H54 (cell line): Measurements from ENCODE around the gene UGGT2.

ENCODE experiments used
- DNase-seq: peaks from one replicate; pipeline ENCODE4 v3.0.0; 2011; ENCODE audit warnings: low spot score, mixed read lengths; ENCODE audit not compliant: insufficient read length
- FAIRE-seq: peaks from 3 replicates; lab custom pipeline; 2011; peaks lifted over from hg19 to GRCh38; lab: Jason Lieb, UNC
- POLR2A ChIP-seq: IDR thresholded peaks from 2 replicates; pipeline ENCODE4 v1.6.1; 2011; ENCODE audit warnings: low read depth, mild to moderate bottlenecking, low read length

UGGT2 gene

GRCh38 chr13:95924389-95924994 is 128.7 kb downstream of the UGGT2 start:
- no peak for TF ChIP-seq POLR2A
- DNase-seq = peak; percentile 66
- FAIRE-seq = peak; percentile 99

GRCh38 chr13:95921485-95921884 is 131.7 kb downstream of the UGGT2 start:
- FAIRE-seq = peak; percentile 53
- DNase-seq = no peak
- TF ChIP-seq POLR2A = no peak

- no peak for DNase-seq
- FAIRE-seq = no peak
- TF ChIP-seq POLR2A = no peak
Measured at GRCh38 chr13:95920485-95920884, 132.7 kb downstream of the UGGT2 start.

GRCh38 chr13:95918860-95919259 is 134.3 kb downstream of the UGGT2 start:
- DNase-seq (no peak), FAIRE-seq (peak; percentile 38)
- TF ChIP-seq POLR2A = no peak

GRCh38 chr13:95914991-95915501 is 138.2 kb downstream of the UGGT2 start:
- no peak for DNase-seq
- peak; percentile 48 for FAIRE-seq
- TF ChIP-seq POLR2A = no peak

GRCh38 chr13:95906999-95907398 is 146.2 kb downstream of the UGGT2 start:
- DNase-seq (no peak), FAIRE-seq (no peak)
- TF ChIP-seq POLR2A = no peak

GRCh38 chr13:95903569-95903968 is 149.6 kb downstream of the UGGT2 start:
- DNase-seq (no peak), FAIRE-seq (no peak)
- no peak for TF ChIP-seq POLR2A

- TF ChIP-seq POLR2A = no peak
- no peak for FAIRE-seq
- DNase-seq = no peak
Measured at GRCh38 chr13:95902741-95903140, 150.5 kb downstream of the UGGT2 start.

- peak; percentile 78 for FAIRE-seq
- no peak for TF ChIP-seq POLR2A
- no peak for DNase-seq
Measured at GRCh38 chr13:95898256-95898655, 154.9 kb downstream of the UGGT2 start.

GRCh38 chr13:95896301-95896700 is 156.9 kb downstream of the UGGT2 start:
- no peak for DNase-seq

GRCh38 chr13:95893861-95894260 is 159.3 kb downstream of the UGGT2 start:
- FAIRE-seq (peak; percentile 20), DNase-seq (no peak)
- TF ChIP-seq POLR2A = no peak

More at GRCh38 chr13:95896301-95896700, 156.9 kb downstream of the UGGT2 start:
- no peak for TF ChIP-seq POLR2A
- FAIRE-seq = peak; percentile 91

GRCh38 chr13:95882121-95882520 is 171.1 kb downstream of the UGGT2 start:
- FAIRE-seq (no peak), DNase-seq (no peak)
- TF ChIP-seq POLR2A = no peak

GRCh38 chr13:95880331-95880730 is 172.9 kb downstream of the UGGT2 start:
- no peak for FAIRE-seq

GRCh38 chr13:95874286-95874685 is 178.9 kb downstream of the UGGT2 start:
- no peak for TF ChIP-seq POLR2A
- no peak for DNase-seq
- no peak for FAIRE-seq

More at GRCh38 chr13:95880331-95880730, 172.9 kb downstream of the UGGT2 start:
- TF ChIP-seq POLR2A = no peak
- no peak for DNase-seq

GRCh38 chr13:95870421-95870820 is 182.8 kb downstream of the UGGT2 start:
- DNase-seq (no peak), FAIRE-seq (peak; percentile 76)

GRCh38 chr13:95865080-95865615 is 188.1 kb downstream of the UGGT2 start:
- no peak for TF ChIP-seq POLR2A
- no peak for FAIRE-seq
- no peak for DNase-seq

More at GRCh38 chr13:95870421-95870820, 182.8 kb downstream of the UGGT2 start:
- TF ChIP-seq POLR2A = no peak
